Neural cell (in vitro differentiated cells): ENCODE results near the gene ST6GALNAC3.

Experiments
- POLR2AphosphoS5 ChIP-seq: IDR thresholded peaks from 2 replicates; pipeline ENCODE4 v1.6.1; 2012
- RAD21 ChIP-seq: fragments of 450-650 bp; conservative IDR thresholded peaks from 2 replicates; pipeline ENCODE4 v1.6.1; 2014; ENCODE audit warnings: antibody characterized with exemption, mild to moderate bottlenecking, moderate library complexity
- TF ChIP-seq, protein P1 (sequence below): IDR thresholded peaks from 2 replicates; pipeline ENCODE4 v1.6.1; 2012; ENCODE audit warnings: borderline replicate concordance
- TF ChIP-seq, protein P2 (sequence below): fragments of 450-650 bp; IDR thresholded peaks from 2 replicates; pipeline ENCODE4 v1.5.1; 2014; ENCODE audit warnings: antibody characterized with exemption, mild to moderate bottlenecking, moderate library complexity; ENCODE audit not compliant: poor library complexity, severe bottlenecking

DNA sequence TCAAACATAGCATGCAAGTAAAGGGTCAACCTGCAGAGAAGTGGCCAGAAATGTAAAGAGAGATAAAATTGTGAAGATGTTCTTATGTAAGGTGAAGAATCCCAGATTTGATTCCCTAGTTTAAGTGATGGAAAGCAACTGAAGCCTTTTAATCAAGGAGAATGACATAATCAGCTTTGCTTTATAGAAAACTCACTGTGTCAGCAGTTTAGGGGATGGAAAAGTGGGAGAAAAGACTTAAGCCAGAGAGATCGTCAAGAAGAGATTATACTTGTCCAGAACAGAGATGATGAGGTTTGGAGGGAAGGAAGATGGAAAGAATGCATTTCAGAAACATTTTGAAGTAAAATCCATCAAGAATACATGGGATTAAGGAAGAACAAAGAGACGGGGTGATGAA is 517.4 kb downstream of the ST6GALNAC3 start:
- TF ChIP-seq, protein P1, sequence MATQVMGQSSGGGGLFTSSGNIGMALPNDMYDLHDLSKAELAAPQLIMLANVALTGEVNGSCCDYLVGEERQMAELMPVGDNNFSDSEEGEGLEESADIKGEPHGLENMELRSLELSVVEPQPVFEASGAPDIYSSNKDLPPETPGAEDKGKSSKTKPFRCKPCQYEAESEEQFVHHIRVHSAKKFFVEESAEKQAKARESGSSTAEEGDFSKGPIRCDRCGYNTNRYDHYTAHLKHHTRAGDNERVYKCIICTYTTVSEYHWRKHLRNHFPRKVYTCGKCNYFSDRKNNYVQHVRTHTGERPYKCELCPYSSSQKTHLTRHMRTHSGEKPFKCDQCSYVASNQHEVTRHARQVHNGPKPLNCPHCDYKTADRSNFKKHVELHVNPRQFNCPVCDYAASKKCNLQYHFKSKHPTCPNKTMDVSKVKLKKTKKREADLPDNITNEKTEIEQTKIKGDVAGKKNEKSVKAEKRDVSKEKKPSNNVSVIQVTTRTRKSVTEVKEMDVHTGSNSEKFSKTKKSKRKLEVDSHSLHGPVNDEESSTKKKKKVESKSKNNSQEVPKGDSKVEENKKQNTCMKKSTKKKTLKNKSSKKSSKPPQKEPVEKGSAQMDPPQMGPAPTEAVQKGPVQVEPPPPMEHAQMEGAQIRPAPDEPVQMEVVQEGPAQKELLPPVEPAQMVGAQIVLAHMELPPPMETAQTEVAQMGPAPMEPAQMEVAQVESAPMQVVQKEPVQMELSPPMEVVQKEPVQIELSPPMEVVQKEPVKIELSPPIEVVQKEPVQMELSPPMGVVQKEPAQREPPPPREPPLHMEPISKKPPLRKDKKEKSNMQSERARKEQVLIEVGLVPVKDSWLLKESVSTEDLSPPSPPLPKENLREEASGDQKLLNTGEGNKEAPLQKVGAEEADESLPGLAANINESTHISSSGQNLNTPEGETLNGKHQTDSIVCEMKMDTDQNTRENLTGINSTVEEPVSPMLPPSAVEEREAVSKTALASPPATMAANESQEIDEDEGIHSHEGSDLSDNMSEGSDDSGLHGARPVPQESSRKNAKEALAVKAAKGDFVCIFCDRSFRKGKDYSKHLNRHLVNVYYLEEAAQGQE = no peak
- TF ChIP-seq RAD21 = no peak
- TF ChIP-seq POLR2AphosphoS5 = no peak
- TF ChIP-seq, protein P2, sequence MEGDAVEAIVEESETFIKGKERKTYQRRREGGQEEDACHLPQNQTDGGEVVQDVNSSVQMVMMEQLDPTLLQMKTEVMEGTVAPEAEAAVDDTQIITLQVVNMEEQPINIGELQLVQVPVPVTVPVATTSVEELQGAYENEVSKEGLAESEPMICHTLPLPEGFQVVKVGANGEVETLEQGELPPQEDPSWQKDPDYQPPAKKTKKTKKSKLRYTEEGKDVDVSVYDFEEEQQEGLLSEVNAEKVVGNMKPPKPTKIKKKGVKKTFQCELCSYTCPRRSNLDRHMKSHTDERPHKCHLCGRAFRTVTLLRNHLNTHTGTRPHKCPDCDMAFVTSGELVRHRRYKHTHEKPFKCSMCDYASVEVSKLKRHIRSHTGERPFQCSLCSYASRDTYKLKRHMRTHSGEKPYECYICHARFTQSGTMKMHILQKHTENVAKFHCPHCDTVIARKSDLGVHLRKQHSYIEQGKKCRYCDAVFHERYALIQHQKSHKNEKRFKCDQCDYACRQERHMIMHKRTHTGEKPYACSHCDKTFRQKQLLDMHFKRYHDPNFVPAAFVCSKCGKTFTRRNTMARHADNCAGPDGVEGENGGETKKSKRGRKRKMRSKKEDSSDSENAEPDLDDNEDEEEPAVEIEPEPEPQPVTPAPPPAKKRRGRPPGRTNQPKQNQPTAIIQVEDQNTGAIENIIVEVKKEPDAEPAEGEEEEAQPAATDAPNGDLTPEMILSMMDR = no peak
